ENCODE data around the gene FHOD3. TPM values are rescaled to one million over a fixed set of nuclear protein-coding genes. Genes with fewer than 3 reads are reported as not detected.
"Not testable (repeated sequence)": the region's sequence is repeated elsewhere in the genome, so short reads cannot be mapped to it uniquely, and the experiment has no call there.

The FHOD3 gene
- polyA plus RNA-seq, 3 donors from 2014 or later = not detected

- DNase-seq = no peak
- no peaks in the 10 kb centered on the region for H3K4me1 Mint-ChIP-seq
- H3K27me3 Mint-ChIP-seq (ENCODE audit: low read depth in 3 of 3) = peaks cover 0 to 2% (median 2%) of the 10 kb centered on the region in 3 donors
- H3K36me3 Mint-ChIP-seq = no peaks in the 10 kb centered on the region
- no peaks in the 10 kb centered on the region for H3K9me3 Mint-ChIP-seq
- no peak overlapping the region for H3K4me3 Mint-ChIP-seq
- no peak overlapping the region for H3K27ac Mint-ChIP-seq
These were observed 421.3 kb downstream of the FHOD3 start for GRCh38 chr18:36718705-36719328.

GRCh38 chr18:36719630-36720029 lies 422.1 kb downstream of the FHOD3 start:
- Mint-ChIP-seq H3K9me3 (no peaks in the 10 kb centered on the region), H3K27ac (no peak overlapping the region), H3K27me3 (ENCODE audit: low read depth in 3 of 3) (peaks cover 0 to 2% (median 2%) of the 10 kb centered on the region in 3 donors), H3K4me3 (no peak overlapping the region), H3K4me1 (no peaks in the 10 kb centered on the region), H3K36me3 (no peaks in the 10 kb centered on the region)
- no peak for DNase-seq

- not testable (repeated sequence) for H3K27ac Mint-ChIP-seq; H3K4me1 Mint-ChIP-seq; H3K36me3 Mint-ChIP-seq; DNase-seq; H3K4me3 Mint-ChIP-seq; H3K27me3 Mint-ChIP-seq (ENCODE audit: low read depth in 3 of 3); H3K9me3 Mint-ChIP-seq
These were observed 423.8 kb downstream of the FHOD3 start for GRCh38 chr18:36721351-36721750.

- DNase-seq = no peak
- no peak overlapping the region for H3K4me3 Mint-ChIP-seq
- H3K4me1 Mint-ChIP-seq = no peaks in the 10 kb centered on the region
- H3K27ac Mint-ChIP-seq = no peak overlapping the region
- peaks cover 0 to 6% (median 2%) of the 10 kb centered on the region in 3 donors for H3K27me3 Mint-ChIP-seq (ENCODE audit: low read depth in 3 of 3)
- no peaks in the 10 kb centered on the region for H3K36me3 Mint-ChIP-seq
- H3K9me3 Mint-ChIP-seq = no peaks in the 10 kb centered on the region
These were observed 426.7 kb downstream of the FHOD3 start for GRCh38 chr18:36724169-36724568.

- Mint-ChIP-seq H3K4me3 (no peak overlapping the region), H3K4me1 (no peaks in the 10 kb centered on the region), H3K36me3 (no peaks in the 10 kb centered on the region), H3K9me3 (no peaks in the 10 kb centered on the region), H3K27me3 (ENCODE audit: low read depth in 3 of 3) (peaks cover 0 to 6% (median 2%) of the 10 kb centered on the region in 3 donors), H3K27ac (no peak overlapping the region)
- no peak for DNase-seq
These were observed 427.1 kb downstream of the FHOD3 start for GRCh38 chr18:36724591-36725001.

- H3K27me3 Mint-ChIP-seq (ENCODE audit: low read depth in 3 of 3) = peaks cover 0 to 15% (median 1%) of the 10 kb centered on the region in 3 donors
- H3K4me3 Mint-ChIP-seq = no peak overlapping the region
- no peaks in the 10 kb centered on the region for H3K36me3 Mint-ChIP-seq
- DNase-seq = no peak
- H3K9me3 Mint-ChIP-seq = peaks cover 0 to 4% (median 0%) of the 10 kb centered on the region in 6 donors
- no peaks in the 10 kb centered on the region for H3K4me1 Mint-ChIP-seq
- H3K27ac Mint-ChIP-seq = no peak overlapping the region
These were observed 430.8 kb downstream of the FHOD3 start for GRCh38 chr18:36728345-36728744.

- Mint-ChIP-seq H3K27ac (no peak overlapping the region), H3K4me3 (no peak overlapping the region), H3K4me1 (no peaks in the 10 kb centered on the region), H3K27me3 (ENCODE audit: low read depth in 3 of 3) (peaks cover 0 to 15% (median 1%) of the 10 kb centered on the region in 3 donors), H3K9me3 (peaks cover 0 to 4% (median 0%) of the 10 kb centered on the region in 6 donors), H3K36me3 (no peaks in the 10 kb centered on the region)
- DNase-seq = no peak
These were observed 431.7 kb downstream of the FHOD3 start for GRCh38 chr18:36729197-36729596.

- Mint-ChIP-seq H3K36me3 (no peaks in the 10 kb centered on the region), H3K27me3 (ENCODE audit: low read depth in 3 of 3) (peaks cover 0 to 9% (median 1%) of the 10 kb centered on the region in 3 donors)
These were observed 434.8 kb downstream of the FHOD3 start for GRCh38 chr18:36732264-36732663.

GRCh38 chr18:36733150-36733549 lies 435.6 kb downstream of the FHOD3 start:
- Mint-ChIP-seq H3K27ac (no peak overlapping the region), H3K27me3 (ENCODE audit: low read depth in 3 of 3) (peaks cover 0 to 9% (median 1%) of the 10 kb centered on the region in 3 donors), H3K4me3 (no peak overlapping the region), H3K9me3 (peaks cover 0 to 4% (median 0%) of the 10 kb centered on the region in 6 donors), H3K4me1 (no peaks in the 10 kb centered on the region), H3K36me3 (no peaks in the 10 kb centered on the region)
- no peak for DNase-seq

More at GRCh38 chr18:36732264-36732663, 434.8 kb downstream of the FHOD3 start:
- no peak for DNase-seq
- H3K4me1 Mint-ChIP-seq = no peaks in the 10 kb centered on the region
- H3K4me3 Mint-ChIP-seq = no peak overlapping the region
- H3K9me3 Mint-ChIP-seq = peaks cover 0 to 4% (median 0%) of the 10 kb centered on the region in 6 donors
- no peak overlapping the region for H3K27ac Mint-ChIP-seq

GRCh38 chr18:36734596-36734995 lies 437.1 kb downstream of the FHOD3 start:
- no peaks in the 10 kb centered on the region for H3K36me3 Mint-ChIP-seq
- H3K27me3 Mint-ChIP-seq (ENCODE audit: low read depth in 3 of 3) = peaks cover 0 to 9% (median 1%) of the 10 kb centered on the region in 3 donors
- no peak overlapping the region for H3K4me3 Mint-ChIP-seq
- no peaks in the 10 kb centered on the region for H3K4me1 Mint-ChIP-seq
- no peak overlapping the region for H3K27ac Mint-ChIP-seq
- peaks cover 0 to 4% (median 0%) of the 10 kb centered on the region in 6 donors for H3K9me3 Mint-ChIP-seq
- no peak for DNase-seq

GRCh38 chr18:36735130-36735529 lies 437.6 kb downstream of the FHOD3 start:
- H3K4me1 Mint-ChIP-seq = no peaks in the 10 kb centered on the region
- no peak overlapping the region for H3K27ac Mint-ChIP-seq
- H3K36me3 Mint-ChIP-seq = no peaks in the 10 kb centered on the region

GRCh38 chr18:36736094-36736493 lies 438.6 kb downstream of the FHOD3 start:
- no peaks in the 10 kb centered on the region for H3K4me1 Mint-ChIP-seq
- DNase-seq = no peak
- peaks cover 0 to 4% (median 0%) of the 10 kb centered on the region in 6 donors for H3K9me3 Mint-ChIP-seq
- no peaks in the 10 kb centered on the region for H3K36me3 Mint-ChIP-seq
- H3K27ac Mint-ChIP-seq = no peak overlapping the region
- H3K4me3 Mint-ChIP-seq = no peak overlapping the region
- H3K27me3 Mint-ChIP-seq (ENCODE audit: low read depth in 3 of 3) = peaks cover 0 to 7% (median 1%) of the 10 kb centered on the region in 3 donors

More at GRCh38 chr18:36735130-36735529, 437.6 kb downstream of the FHOD3 start:
- Mint-ChIP-seq H3K9me3 (peaks cover 0 to 4% (median 0%) of the 10 kb centered on the region in 6 donors), H3K27me3 (ENCODE audit: low read depth in 3 of 3) (peaks cover 0 to 6% (median 1%) of the 10 kb centered on the region in 3 donors), H3K4me3 (no peak overlapping the region)
- no peak for DNase-seq

- Mint-ChIP-seq H3K9me3 (peaks cover 0 to 4% (median 0%) of the 10 kb centered on the region in 6 donors), H3K36me3 (no peaks in the 10 kb centered on the region), H3K4me1 (no peaks in the 10 kb centered on the region), H3K27me3 (ENCODE audit: low read depth in 3 of 3) (peaks cover 2 to 5% (median 3%) of the 10 kb centered on the region in 3 donors), H3K27ac (no peak overlapping the region), H3K4me3 (no peak overlapping the region)
- DNase-seq = no peak
These were observed 439.8 kb downstream of the FHOD3 start for GRCh38 chr18:36737316-36737715.

- Mint-ChIP-seq H3K4me3 (no peak overlapping the region), H3K27me3 (ENCODE audit: low read depth in 3 of 3) (peaks cover 2 to 3% (median 3%) of the 10 kb centered on the region in 3 donors), H3K9me3 (no peaks in the 10 kb centered on the region), H3K36me3 (no peaks in the 10 kb centered on the region), H3K27ac (no peak overlapping the region), H3K4me1 (no peaks in the 10 kb centered on the region)
- no peak for DNase-seq
These were observed 446.9 kb downstream of the FHOD3 start for GRCh38 chr18:36744261-36744876.
